ENCODE measurements around the gene MYOD1. TPM values are rescaled to one million over a fixed set of nuclear protein-coding genes. Genes with fewer than 3 reads are reported as not detected.

MYOD1 gene
- total and polyA plus RNA-seq, 2 of the 4 experiments (the other 2 are of a cell fraction), result not detected

GRCh38 chr11:17700991-17701390, 18.4 kb upstream of the MYOD1 start:
- CTCF ChIA-PET, result interaction anchor here (1.3 kb wide), 1 partner anchor 30 kb away, joined by 5 read pairs; no protein-coding TSS in a partner anchor
- no peak for DNase-seq
- peaks cover 16% of the 10 kb centered on the region for H3K27me3 ChIP-seq (ENCODE audit: control insufficient read depth, insufficient read depth, low read length)
- in situ Hi-C loops (cut with MboI; ENCODE audit: low sequenced_read_pairs) (no loop called here), dilution Hi-C loops (cut with HindIII; ENCODE audit: low sequenced_read_pairs, unreplicated experiment) (no loop called here), intact Hi-C loops (cut with micrococcal nuclease) (no loop called here)
- no peak overlapping the region for H2BK120ac ChIP-seq (ENCODE audit: low read depth, low read length)
- no peak overlapping the region for H3K14ac ChIP-seq (replicated peaks; ENCODE audit: low read depth, low read length)
- H3K4me3 ChIP-seq (ENCODE audit: insufficient read depth, low read depth, low read length), result no peak overlapping the region
- TF ChIP-seq POLR2A (IDR thresholded peaks at IDR 0.05; ENCODE audit: low read depth, low read length) (no peak), USF2 (IDR thresholded peaks at IDR 0.05; ENCODE audit: low read depth, low read length) (no peak), RAD21 (IDR thresholded peaks at IDR 0.05; ENCODE audit: low read length) (no peak), CEBPB (IDR thresholded peaks at IDR 0.05; ENCODE audit: low read depth, low read length) (no peak), CHD1 (IDR thresholded peaks at IDR 0.05; ENCODE audit: low read depth, low read length) (no peak), RFX5 (IDR thresholded peaks at IDR 0.05; ENCODE audit: low read depth, low read length) (no peak), MAZ (IDR thresholded peaks at IDR 0.05; ENCODE audit: borderline replicate concordance, low read depth, low read length) (no peak), ELK1 (IDR thresholded peaks at IDR 0.05; ENCODE audit: borderline replicate concordance, low read depth, low read length) (no peak), FOS (IDR thresholded peaks at IDR 0.05; ENCODE audit: low read depth, low read length) (no peak), MXI1 (IDR thresholded peaks at IDR 0.05; ENCODE audit: borderline replicate concordance, low read depth, low read length) (no peak), CTCF (conservative IDR thresholded peaks at IDR 0.05; ENCODE audit: low read depth, low read length) (no peak), RCOR1 (IDR thresholded peaks at IDR 0.05; ENCODE audit: insufficient replicate concordance, low read length) (no peak), BHLHE40 (IDR thresholded peaks at IDR 0.05; ENCODE audit: low read depth, low read length) (no peak), NFE2L2 (IDR thresholded peaks at IDR 0.05; ENCODE audit: low read depth, low read length) (no peak), SMC3 (IDR thresholded peaks at IDR 0.05; ENCODE audit: low read depth, low read length) (no peak), MAFK (IDR thresholded peaks at IDR 0.05; ENCODE audit: low read depth, low read length) (no peak)
- no peaks in the 10 kb centered on the region for H3K9me1 ChIP-seq (ENCODE audit: insufficient read depth, low read length)
- H3K4ac ChIP-seq (ENCODE audit: low read depth, low read length), result no peak overlapping the region
- H3K4me1 ChIP-seq (ENCODE audit: control insufficient read depth, insufficient read depth, low read length), result no peaks in the 10 kb centered on the region
- no peak overlapping the region for H2AFZ ChIP-seq (replicated peaks; ENCODE audit: low read length, poor library complexity)
- no peaks in the 10 kb centered on the region for H4K20me1 ChIP-seq (ENCODE audit: insufficient read depth, low read length)
- no peak overlapping the region for H3K56ac ChIP-seq (ENCODE audit: extremely low read depth, insufficient read depth, low read length)
- H3K36me3 ChIP-seq (ENCODE audit: control insufficient read depth, insufficient read depth, low read length), result no peaks in the 10 kb centered on the region
- no peak overlapping the region for H2BK15ac ChIP-seq (ENCODE audit: low read depth, low read length)
- H2AK9ac ChIP-seq (replicated peaks; ENCODE audit: low read depth, low read length, poor library complexity), result no peak overlapping the region
- H3K23ac ChIP-seq (ENCODE audit: low read depth, low read length), result no peak overlapping the region
- H3K9me3 ChIP-seq (ENCODE audit: control insufficient read depth, insufficient read depth, low read length), result 0 out of 2 replicates have a peak, but pooled peaks cover 2% of the 10 kb centered on the region
- H3K18ac ChIP-seq (ENCODE audit: low read depth, low read length), result no peak overlapping the region
- no peak overlapping the region for H3K4me2 ChIP-seq (ENCODE audit: low read depth, low read length)
- H2AK5ac ChIP-seq (ENCODE audit: low read depth, low read length), result no peak overlapping the region
- no peak overlapping the region for H4K5ac ChIP-seq (ENCODE audit: low read depth, low read length)
- H3K27ac ChIP-seq (ENCODE audit: insufficient read depth, low read length), result no peak overlapping the region
- H2BK5ac ChIP-seq (ENCODE audit: low read depth, low read length, poor library complexity, severe bottlenecking), result no peak overlapping the region
- H3K79me1 ChIP-seq (ENCODE audit: low read depth in 1 of 2, low read length in 2 of 2), result no peaks in the 10 kb centered on the region
- ATAC-seq (ENCODE audit: low read depth), result no peak
- no peak overlapping the region for H3K9ac ChIP-seq (ENCODE audit: low read depth, low read length)
- H4K91ac ChIP-seq (ENCODE audit: insufficient read depth, low read depth, low read length), result no peak overlapping the region
- no TSS peak for BruUV-seq (replicated peaks)
- no peak overlapping the region for H4K8ac ChIP-seq (ENCODE audit: low read depth in 2 of 2, low read length in 2 of 2)
- 43% methylated on average over 3 of the region's 4 CpGs; no CpG with 5 or more reads in 1 of the 2 experiments for WGBS, 2 experiments (ENCODE audit: extremely low coverage in 2 of 2, insufficient read length in 1 of 2)
- POLR2A ChIA-PET (ENCODE audit: unreplicated experiment), result no interaction called here
- H2BK20ac ChIP-seq (ENCODE audit: low read depth, low read length), result no peak overlapping the region
